GM19035 (cell line): ENCODE results near the gene MSI2.

Experiments used
- ATAC-seq: cut with Tn5 transposase; IDR thresholded peaks from one replicate; pipeline ENCODE4 v1.9.1; 2021; ENCODE audit not compliant: unreplicated experiment

The MSI2 gene

GRCh38 chr17:57720386-57721035 is 464.2 kb downstream of the MSI2 start:
- no peak for ATAC-seq

- no peak for ATAC-seq
Observed at GRCh38 chr17:57721967-57722703, 465.8 kb downstream of the MSI2 start.

- no peak for ATAC-seq
Observed at GRCh38 chr17:57722704-57723043, 466.4 kb downstream of the MSI2 start.

GRCh38 chr17:57723427-57724025 is 467.2 kb downstream of the MSI2 start:
- ATAC-seq: no peak

- no peak for ATAC-seq
Observed at GRCh38 chr17:57724026-57724728, 467.9 kb downstream of the MSI2 start.

- no peak for ATAC-seq
Observed at GRCh38 chr17:57724729-57725125, 468.4 kb downstream of the MSI2 start.

GRCh38 chr17:57726213-57726790 is 470.0 kb downstream of the MSI2 start:
- no peak for ATAC-seq

GRCh38 chr17:57726838-57727237 is 470.5 kb downstream of the MSI2 start:
- no peak for ATAC-seq

GRCh38 chr17:57727630-57728175 is 471.4 kb downstream of the MSI2 start:
- no peak for ATAC-seq

- no peak for ATAC-seq
Observed at GRCh38 chr17:57730026-57730701, 473.8 kb downstream of the MSI2 start.

- no peak for ATAC-seq
Observed at GRCh38 chr17:57732062-57732461, 475.7 kb downstream of the MSI2 start.

GRCh38 chr17:57733085-57733484 is 476.8 kb downstream of the MSI2 start:
- ATAC-seq: no peak
